ENCODE results near the gene HDC. TPM values are rescaled to one million over a fixed set of nuclear protein-coding genes. Genes with fewer than 3 reads are reported as not detected.

Gene HDC
- total RNA-seq, 2 donors from 2014 or later = 0.31 TPM; not detected in 1

- Histone ChIP-seq H3K27ac (ENCODE audit: low read depth, low read length) (no peak overlapping the region), H3K4me1 (ENCODE audit: control insufficient read depth, insufficient read depth, low read length) (no peaks in the 10 kb centered on the region), H3K27me3 (ENCODE audit: control insufficient read depth, insufficient read depth, low read length, poor library complexity, severe bottlenecking) (no peaks in the 10 kb centered on the region), H3K36me3 (ENCODE audit: control insufficient read depth, insufficient read depth, low read length) (peaks cover 7% of the 10 kb centered on the region), H3K9ac (ENCODE audit: extremely low read depth, low read length, poor library complexity, severe bottlenecking) (no peak overlapping the region), H3K9me3 (ENCODE audit: control insufficient read depth, low read length) (no peaks in the 10 kb centered on the region), H3K4me3 (ENCODE audit: low read length) (no peak overlapping the region)
- Mint-ChIP-seq H3K4me3 (no peak overlapping the region), H3K27me3 (ENCODE audit: insufficient read depth) (no peaks in the 10 kb centered on the region), H3K4me1 (no peaks in the 10 kb centered on the region), H3K36me3 (ENCODE audit: low read depth) (peaks cover 9% of the 10 kb centered on the region), H3K27ac (no peak overlapping the region), H3K9me3 (no peaks in the 10 kb centered on the region)
- DNase-seq = no peak
- WGBS, 2 experiments (ENCODE audit: insufficient coverage in 1 of 2, insufficient read length in 1 of 2) = 88 to 100% methylated on average over 1 of the region's 1 CpG
- no peak for TF ChIP-seq CTCF (conservative IDR thresholded peaks at IDR 0.05)
These were observed 11.8 kb upstream of the HDC start for GRCh38 chr15:50277370-50277769.

DNA sequence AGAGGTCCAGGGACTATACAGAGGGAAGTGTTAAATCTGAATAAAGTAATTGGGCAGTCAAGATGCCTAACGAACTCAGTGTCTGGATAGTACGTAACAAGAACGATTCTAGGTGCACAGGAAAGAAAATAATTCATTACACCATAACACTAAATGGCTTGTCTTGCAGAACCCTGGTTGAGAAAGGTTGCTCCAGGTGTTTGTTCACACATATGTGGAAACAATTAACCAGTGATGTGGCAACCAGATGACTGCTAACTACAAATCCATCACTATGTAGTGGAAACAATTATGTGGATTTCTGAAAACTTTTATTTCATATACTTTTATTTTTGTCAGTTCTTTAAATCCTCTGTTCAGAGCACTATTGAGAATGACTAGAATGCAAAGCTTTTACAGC, 10.4 kb upstream of the HDC start:
- Histone ChIP-seq H3K4me3 (ENCODE audit: low read length) (no peak overlapping the region), H3K9me3 (ENCODE audit: control insufficient read depth, low read length) (no peaks in the 10 kb centered on the region), H3K9ac (ENCODE audit: extremely low read depth, low read length, poor library complexity, severe bottlenecking) (no peak overlapping the region), H3K27me3 (ENCODE audit: control insufficient read depth, insufficient read depth, low read length, poor library complexity, severe bottlenecking) (no peaks in the 10 kb centered on the region), H3K27ac (ENCODE audit: low read depth, low read length) (no peak overlapping the region), H3K36me3 (ENCODE audit: control insufficient read depth, insufficient read depth, low read length) (peaks cover 7% of the 10 kb centered on the region), H3K4me1 (ENCODE audit: control insufficient read depth, insufficient read depth, low read length) (no peaks in the 10 kb centered on the region)
- WGBS, 2 experiments (ENCODE audit: insufficient coverage in 1 of 2, insufficient read length in 1 of 2) = 89 to 100% methylated on average over 2 to 3 of the region's 3 CpGs
- no peak overlapping the region for H3K27ac Mint-ChIP-seq
- no peaks in the 10 kb centered on the region for H3K4me1 Mint-ChIP-seq
- H3K36me3 Mint-ChIP-seq (ENCODE audit: low read depth) = peaks cover 9% of the 10 kb centered on the region
- no peak overlapping the region for H3K4me3 Mint-ChIP-seq
- DNase-seq = no peak
- H3K27me3 Mint-ChIP-seq (ENCODE audit: insufficient read depth) = no peaks in the 10 kb centered on the region
- TF ChIP-seq CTCF (conservative IDR thresholded peaks at IDR 0.05) = no peak
- H3K9me3 Mint-ChIP-seq = no peaks in the 10 kb centered on the region

DNA sequence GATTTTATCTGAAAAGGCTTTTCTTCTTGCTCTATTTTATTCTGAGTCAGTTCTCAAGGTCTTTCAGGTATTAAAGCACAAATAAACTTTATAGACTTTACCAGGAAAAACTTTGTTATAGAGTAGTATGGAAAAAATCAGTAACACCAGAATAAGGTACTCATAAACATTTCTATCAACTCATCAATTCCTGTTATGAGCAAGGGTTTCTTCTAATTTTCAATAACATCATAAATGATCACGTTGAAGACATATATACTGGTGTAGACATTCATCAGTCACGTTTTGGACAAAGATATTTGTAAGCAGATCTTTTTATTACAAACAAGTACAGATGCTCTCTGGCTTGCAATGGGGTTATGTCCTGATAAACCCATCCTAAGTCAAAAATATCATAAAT, 9.6 kb upstream of the HDC start:
- Mint-ChIP-seq H3K36me3 (ENCODE audit: low read depth) (peaks cover 8% of the 10 kb centered on the region), H3K4me3 (no peak overlapping the region), H3K27me3 (ENCODE audit: insufficient read depth) (no peaks in the 10 kb centered on the region), H3K4me1 (no peaks in the 10 kb centered on the region), H3K9me3 (no peaks in the 10 kb centered on the region), H3K27ac (no peak overlapping the region)
- H3K36me3 ChIP-seq (ENCODE audit: control insufficient read depth, insufficient read depth, low read length) = peaks cover 7% of the 10 kb centered on the region
- H3K9ac ChIP-seq (ENCODE audit: extremely low read depth, low read length, poor library complexity, severe bottlenecking) = no peak overlapping the region
- DNase-seq = no peak
- 92% methylated on average over 2 of the region's 2 CpGs; no CpG with 5 or more reads in 1 of the 2 experiments for WGBS, 2 experiments (ENCODE audit: insufficient coverage in 1 of 2, insufficient read length in 1 of 2)
- no peaks in the 10 kb centered on the region for H3K27me3 ChIP-seq (ENCODE audit: control insufficient read depth, insufficient read depth, low read length, poor library complexity, severe bottlenecking)
- no peak overlapping the region for H3K27ac ChIP-seq (ENCODE audit: low read depth, low read length)
- no peaks in the 10 kb centered on the region for H3K9me3 ChIP-seq (ENCODE audit: control insufficient read depth, low read length)
- no peak for TF ChIP-seq CTCF (conservative IDR thresholded peaks at IDR 0.05)
- no peaks in the 10 kb centered on the region for H3K4me1 ChIP-seq (ENCODE audit: control insufficient read depth, insufficient read depth, low read length)
- H3K4me3 ChIP-seq (ENCODE audit: low read length) = no peak overlapping the region

Data from endodermal cell (in vitro differentiated cells).